B cell (primary cell): ENCODE measurements around the gene GPR108. TPM values are rescaled to one million over a fixed set of nuclear protein-coding genes. Genes with fewer than 3 reads are reported as not detected.

Experiments
- ATAC-seq: fragments of 200-7000 bp; cut with Tn5 transposase; one replicate; pipeline ENCODE4 v1.10.0; 2021; ENCODE audit warnings: low read depth, mild to moderate bottlenecking, moderate number of reproducible peaks, moderate library complexity
- CTCF ChIA-PET: fragments of 350-600 bp; sonication (Branson Sonifier 250); formaldehyde crosslinking; loops from one replicate; lab custom pipeline; 2021; ENCODE audit warnings: antibody characterized with exemption, inconsistent platforms; lab: Charles Lee
- POLR2A ChIA-PET: fragments of 350-600 bp; sonication (Branson Sonifier 250); formaldehyde crosslinking; loops from one replicate; lab custom pipeline; 2021; ENCODE audit warnings: antibody characterized with exemption; lab: Charles Lee
- DNase-seq: peaks from one replicate; pipeline ENCODE4 v3.0.0; 2013
- H2AFZ ChIP-seq: 2 replicates; pipeline ENCODE4 v1.6.1; 2012; ENCODE audit warnings: mild to moderate bottlenecking, low read depth, low read length; ENCODE audit not compliant: insufficient read depth, poor library complexity, severe bottlenecking
- H3K27ac ChIP-seq, 2 donors: 1 replicate in 1 of 2; 2 replicates in 1 of 2; pipeline ENCODE4 v1.5.1; 2012 to 2013; ENCODE audit warnings: low read length in 2 of 2, mild to moderate bottlenecking in 2 of 2, moderate library complexity in 1 of 2
- H3K27me3 ChIP-seq, 4 experiments: fragments of 200-600 bp in 1 of 4; sonication (generic) in 1 of 4; replicated peaks in 1 of 4; 1 replicate in 2 of 4; 2 replicates in 2 of 4; pipeline versions ENCODE4 v1.6.1 to v1.7.0; 2013 to 2016; ENCODE audit warnings: low read length in 3 of 4, mild to moderate bottlenecking in 2 of 4, mixed read lengths in 1 of 4, moderate library complexity in 1 of 4; ENCODE audit not compliant: insufficient read depth in 4 of 4, control insufficient read depth in 3 of 4; ENCODE audit errors: control extremely low read depth in 1 of 4
- H3K36me3 ChIP-seq, 2 experiments: replicated peaks in 1 of 2; 1 replicate in 1 of 2; 2 replicates in 1 of 2; pipeline versions ENCODE4 v1.6.1 to v1.7.1; 2013; ENCODE audit warnings: low read length in 1 of 2; ENCODE audit not compliant: insufficient read depth in 2 of 2, control insufficient read depth in 1 of 2; ENCODE audit errors: control extremely low read depth in 1 of 2, extremely low read depth in 1 of 2
- H3K4me1 ChIP-seq, 2 donors: fragments of 200-600 bp in 1 of 2; sonication (generic) in 1 of 2; 1 replicate in 1 of 2; 2 replicates in 1 of 2; pipeline versions ENCODE4 v1.5.1 to v1.6.1; 2013 to 2017; ENCODE audit warnings: low read length in 2 of 2; ENCODE audit not compliant: control insufficient read depth in 2 of 2, insufficient read depth in 2 of 2
- H3K4me2 ChIP-seq: replicated peaks from 2 replicates; pipeline ENCODE3; 2012; ENCODE audit warnings: mild to moderate bottlenecking, low read depth, low read length; ENCODE audit not compliant: poor library complexity, severe bottlenecking
- H3K4me3 ChIP-seq, 5 experiments: fragments of 200-600 bp in 1 of 5; sonication (generic) in 1 of 5; 1 replicate in 3 of 5; 2 replicates in 2 of 5; pipeline versions ENCODE4 v1.5.1 to v1.7.0; 2011 to 2016; ENCODE audit warnings: low read length in 4 of 5, mild to moderate bottlenecking in 4 of 5, low read depth in 2 of 5, control low read depth in 1 of 5, moderate library complexity in 1 of 5; ENCODE audit not compliant: insufficient read depth in 1 of 5; ENCODE audit errors: control extremely low read depth in 1 of 5, extremely low read depth in 1 of 5
- H3K79me2 ChIP-seq: fragments of 200-600 bp; sonication (generic); one replicate; pipeline ENCODE4 v1.6.0; 2016; ENCODE audit warnings: low read length; ENCODE audit not compliant: control insufficient read depth, insufficient read depth
- H3K9ac ChIP-seq: fragments of 200-600 bp; sonication (generic); 2 replicates; pipeline ENCODE4 v1.6.1; 2017; ENCODE audit warnings: mild to moderate bottlenecking, low read length, moderate library complexity
- H3K9me3 ChIP-seq, 3 donors: one replicate each; pipeline versions ENCODE4 v1.6.1 to v1.7.1; 2013; ENCODE audit warnings: low read length in 2 of 3; ENCODE audit not compliant: control insufficient read depth in 2 of 3, insufficient read depth in 1 of 3; ENCODE audit errors: control extremely low read depth in 1 of 3
- H4K20me1 ChIP-seq: 2 replicates; pipeline ENCODE4 v1.6.0; 2012; ENCODE audit warnings: mild to moderate bottlenecking, low read length; ENCODE audit not compliant: insufficient read depth, control insufficient read depth, poor library complexity, severe bottlenecking
- H3K27ac Mint-ChIP-seq: one replicate; pipeline ENCODE4 v1.8.0; 2021; ENCODE audit warnings: mixed read lengths
- H3K27me3 Mint-ChIP-seq: one replicate; pipeline ENCODE4 v1.8.0; 2021; ENCODE audit warnings: mixed read lengths
- H3K4me1 Mint-ChIP-seq: one replicate; pipeline ENCODE4 v1.8.0; 2021; ENCODE audit warnings: mixed read lengths
- H3K4me3 Mint-ChIP-seq: one replicate; pipeline ENCODE4 v1.8.0; 2021; ENCODE audit warnings: mixed read lengths
- H3K9me3 Mint-ChIP-seq: one replicate; pipeline ENCODE4 v1.8.0; 2022; ENCODE audit warnings: mixed read lengths; ENCODE audit not compliant: insufficient read depth
- EZH2 ChIP-seq: IDR thresholded peaks from 2 replicates; pipeline ENCODE4 v1.6.1; 2012; ENCODE audit warnings: borderline replicate concordance, low read depth, mild to moderate bottlenecking, moderate library complexity, low read length; ENCODE audit not compliant: insufficient read depth, poor library complexity, severe bottlenecking
- WGBS: methylation state at CpG from one replicate; pipeline ENCODE4 v1.1.5; 2013; ENCODE audit warnings: missing lambda C conversion rate; ENCODE audit not compliant: insufficient coverage; 5-methylcytosine and 5-hydroxymethylcytosine counted together
- intact Hi-C: fragments of 100-400 bp; cut with micrococcal nuclease; formaldehyde crosslinking; loops from one replicate; pipeline ENCODE4 v1.10.0; 2022
- polyA plus RNA-seq: library from polyadenylated mRNA; depleted of rRNA; stranded (reverse); fragments of >200 nt; gene quantifications from 2 replicates; pipeline ENCODE4 v1.2.3, GENCODE V29; 2012
- total RNA-seq, 2 donors: library from RNA; stranded (reverse); fragments of 120-200 nt in 1 of 2; gene quantifications; 1 replicate in 1 of 2; 2 replicates in 1 of 2; pipeline versions ENCODE4 v1.2.3 to v1.2.4, GENCODE V29; 2013 to 2022
- TF ChIP-seq, protein P1 (sequence below): fragments of 200-600 bp; IDR thresholded peaks from one replicate; pipeline ENCODE4 v1.8.0; 2022; ENCODE audit warnings: antibody characterized with exemption, mild to moderate bottlenecking

Gene GPR108
- total and polyA plus RNA-seq, 2 donors (not counting 1 experiment from before 2014, with no cell fraction given): 79.0 to 82.5 TPM

DNA sequence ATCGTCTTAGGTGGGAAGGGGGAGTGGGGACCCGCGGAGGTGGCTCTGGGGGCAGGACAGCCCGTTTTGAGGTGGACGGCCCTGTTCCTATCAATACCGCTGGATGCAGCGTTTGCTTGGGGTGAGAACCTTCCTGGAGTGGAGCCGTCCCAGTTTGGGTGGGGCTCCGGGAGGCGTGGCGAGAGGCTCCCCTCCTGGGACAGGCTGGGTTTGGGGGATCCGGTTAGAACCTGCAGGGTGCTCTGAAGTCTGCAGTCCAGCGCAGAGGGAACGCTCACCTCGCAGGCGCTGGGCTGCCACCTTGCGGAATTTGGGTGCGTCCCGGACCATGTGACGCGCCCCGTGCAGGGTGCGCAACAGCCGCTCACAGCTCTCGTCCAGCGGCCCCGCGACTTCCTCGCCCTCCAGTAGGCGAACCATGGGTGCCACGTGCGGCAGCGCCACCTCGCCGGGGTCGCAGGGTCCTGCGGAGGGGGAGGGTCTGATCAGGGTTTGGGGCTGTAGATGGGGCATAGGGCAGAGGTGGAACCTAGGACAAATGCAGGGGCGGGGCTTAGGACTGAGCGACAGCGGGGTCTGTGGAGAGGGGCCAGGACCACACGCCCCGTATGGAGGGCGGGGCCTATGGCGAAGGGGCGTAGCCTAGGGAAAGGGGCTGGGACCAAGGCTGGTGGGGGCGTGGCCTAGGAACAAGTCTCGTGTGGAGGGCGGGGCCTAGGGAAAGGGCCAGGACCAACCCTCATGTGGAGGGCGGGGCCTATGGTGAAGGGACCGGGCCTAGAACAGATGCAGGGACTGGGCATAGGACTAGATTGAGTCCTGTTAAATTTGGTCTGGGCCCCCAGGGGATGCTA, 16.0 kb upstream of the GPR108 start:
- CTCF ChIA-PET: interaction anchor here (0.7 to 3.8 kb wide), 11 partner anchors 10 to 294 kb away, joined by 3 to 22 read pairs (median 5); partner anchors contain the start of genes GPR108, SLC25A23 and VAV1

More for the DNA sequence above, 16.0 kb upstream of the GPR108 start:
- DNase-seq (peak; percentile 92), ATAC-seq (peak; percentile 91)
- POLR2A ChIA-PET: interaction anchor here (0.7 to 2.2 kb wide), 5 partner anchors 13 to 237 kb away, joined by 3 to 6 read pairs (median 3); partner anchors contain the start of genes GPR108 and SH2D3A
- H3K79me2 ChIP-seq: peaks cover 16% of the 10 kb centered on the region
- peak overlapping the region; percentile 58 for H3K9ac ChIP-seq
- Mint-ChIP-seq H3K4me1 (peaks cover 26% of the 10 kb centered on the region), H3K4me3 (peak overlapping the region; percentile 94), H3K9me3 (no peaks in the 10 kb centered on the region), H3K27me3 (no peaks in the 10 kb centered on the region), H3K27ac (peak overlapping the region; percentile 96)
- no peaks in the 10 kb centered on the region for H3K9me3 ChIP-seq
- H3K27me3 ChIP-seq: no peaks in the 10 kb centered on the region
- peaks cover 0 to 32% of the 10 kb centered on the region in 2 experiments for H3K36me3 ChIP-seq
- intact Hi-C loops: loop anchor here (1.0 to 5.0 kb wide), 8 partner anchors 14 to 381 kb away; partner anchors contain the start of genes ALKBH7, SH2D3A and VAV1
- H2AFZ ChIP-seq: peak overlapping the region; percentile 65
- WGBS: 4% methylated on average over 50 of the region's 50 CpGs
- peak overlapping the region; percentile 83 for H3K4me2 ChIP-seq
- H3K4me1 ChIP-seq: peaks cover 14 to 29% of the 10 kb centered on the region in 2 donors
- peak overlapping the region in 1 of 2 donors; percentile 35 for H3K27ac ChIP-seq
- H4K20me1 ChIP-seq: peaks cover 25% of the 10 kb centered on the region
- TF ChIP-seq EZH2: no peak
- TF ChIP-seq, protein P1, sequence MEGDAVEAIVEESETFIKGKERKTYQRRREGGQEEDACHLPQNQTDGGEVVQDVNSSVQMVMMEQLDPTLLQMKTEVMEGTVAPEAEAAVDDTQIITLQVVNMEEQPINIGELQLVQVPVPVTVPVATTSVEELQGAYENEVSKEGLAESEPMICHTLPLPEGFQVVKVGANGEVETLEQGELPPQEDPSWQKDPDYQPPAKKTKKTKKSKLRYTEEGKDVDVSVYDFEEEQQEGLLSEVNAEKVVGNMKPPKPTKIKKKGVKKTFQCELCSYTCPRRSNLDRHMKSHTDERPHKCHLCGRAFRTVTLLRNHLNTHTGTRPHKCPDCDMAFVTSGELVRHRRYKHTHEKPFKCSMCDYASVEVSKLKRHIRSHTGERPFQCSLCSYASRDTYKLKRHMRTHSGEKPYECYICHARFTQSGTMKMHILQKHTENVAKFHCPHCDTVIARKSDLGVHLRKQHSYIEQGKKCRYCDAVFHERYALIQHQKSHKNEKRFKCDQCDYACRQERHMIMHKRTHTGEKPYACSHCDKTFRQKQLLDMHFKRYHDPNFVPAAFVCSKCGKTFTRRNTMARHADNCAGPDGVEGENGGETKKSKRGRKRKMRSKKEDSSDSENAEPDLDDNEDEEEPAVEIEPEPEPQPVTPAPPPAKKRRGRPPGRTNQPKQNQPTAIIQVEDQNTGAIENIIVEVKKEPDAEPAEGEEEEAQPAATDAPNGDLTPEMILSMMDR: peak; percentile 68
- H3K4me3 ChIP-seq: peak overlapping the region in 4 of 5 experiments; percentile 41 to 65 (median 58)
